GM23248 (cell line): ENCODE measurements around the gene ZNF791. TPM values are rescaled to one million over a fixed set of nuclear protein-coding genes. Genes with fewer than 3 reads are reported as not detected.

Experiments used
- DNase-seq: peaks from one replicate; pipeline ENCODE4 v3.0.0-alpha.2; 2015
- H2AFZ ChIP-seq: fragments of 200-600 bp; sonication (generic); 2 replicates; pipeline ENCODE4 v1.6.1; 2016; ENCODE audit warnings: antibody characterized with exemption
- H3F3A ChIP-seq: fragments of 200-600 bp; sonication (generic); 2 replicates; pipeline ENCODE4 v1.6.1; 2016; ENCODE audit warnings: mild to moderate bottlenecking, antibody characterized with exemption, mixed run types; ENCODE audit not compliant: insufficient read depth
- H3K27ac ChIP-seq: fragments of 200-600 bp; sonication (generic); 2 replicates; pipeline ENCODE4 v1.5.1; 2016; ENCODE audit warnings: mild to moderate bottlenecking
- H3K27me3 ChIP-seq: fragments of 200-600 bp; sonication (generic); replicated peaks from 2 replicates; pipeline ENCODE4 v1.6.1; 2016; ENCODE audit warnings: mild to moderate bottlenecking; ENCODE audit not compliant: insufficient read depth
- H3K36me3 ChIP-seq: fragments of 200-600 bp; sonication (generic); 2 replicates; pipeline ENCODE4 v1.6.1; 2016; ENCODE audit warnings: low read depth, mild to moderate bottlenecking
- H3K4me1 ChIP-seq: fragments of 200-600 bp; sonication (generic); 2 replicates; pipeline ENCODE4 v1.6.1; 2016; ENCODE audit warnings: mild to moderate bottlenecking; ENCODE audit not compliant: insufficient read depth
- H3K4me2 ChIP-seq: fragments of 200-600 bp; sonication (generic); one replicate; pipeline ENCODE4 v1.6.1; 2016; ENCODE audit warnings: mild to moderate bottlenecking; ENCODE audit not compliant: unreplicated experiment
- H3K4me3 ChIP-seq: fragments of 200-600 bp; sonication (generic); 2 replicates; pipeline ENCODE4 v1.5.1; 2016; ENCODE audit warnings: mild to moderate bottlenecking
- H3K79me2 ChIP-seq: fragments of 200-600 bp; sonication (generic); 2 replicates; pipeline ENCODE4 v1.6.1; 2016; ENCODE audit warnings: mild to moderate bottlenecking; ENCODE audit not compliant: insufficient read depth
- H3K9ac ChIP-seq: fragments of 200-600 bp; sonication (generic); 2 replicates; pipeline ENCODE4 v1.6.1; 2016; ENCODE audit warnings: mild to moderate bottlenecking
- H3K9me2 ChIP-seq: fragments of 200-600 bp; sonication (generic); 2 replicates; pipeline ENCODE4 v1.6.1; 2016; ENCODE audit warnings: mixed run types, mild to moderate bottlenecking, moderate library complexity; ENCODE audit not compliant: insufficient read depth
- H3K9me3 ChIP-seq: fragments of 200-600 bp; sonication (generic); one replicate; pipeline ENCODE4 v1.6.1; 2017; ENCODE audit warnings: low read depth
- H4K20me1 ChIP-seq: fragments of 200-600 bp; sonication (generic); 2 replicates; pipeline ENCODE4 v1.6.0; 2016; ENCODE audit not compliant: insufficient read depth
- EZH2 ChIP-seq: fragments of 200-600 bp; sonication (generic); IDR thresholded peaks from 2 replicates; pipeline ENCODE4 v1.6.1; 2018; ENCODE audit warnings: antibody characterized with exemption, mild to moderate bottlenecking; ENCODE audit not compliant: insufficient read depth, poor library complexity, severe bottlenecking
- EZH2phosphoT487 ChIP-seq: fragments of 200-600 bp; sonication (generic); IDR thresholded peaks from 2 replicates; pipeline ENCODE4 v1.6.1; 2018; ENCODE audit warnings: antibody characterized with exemption, moderate library complexity, mild to moderate bottlenecking, low read depth; ENCODE audit not compliant: insufficient read depth
- WGBS, 2 experiments: methylation state at CpG; one replicate each; pipeline ENCODE4 v1.1.6; 2015 to 2017; ENCODE audit warnings: low lambda C conversion rate in 2 of 2, low coverage in 1 of 2; ENCODE audit errors: missing lambda C conversion rate in 2 of 2; 5-methylcytosine and 5-hydroxymethylcytosine counted together
- in situ Hi-C: fragments of 300-500 bp; cut with MboI; formaldehyde crosslinking; loops from 2 replicates; pipeline ENCODE4 v1.15.0; 2020
- polyA plus RNA-seq: library from polyadenylated mRNA; unstranded; fragments of >200 nt; fragmentation: Nextera tagmentation; extraction: Ambion mirVana; gene quantifications from 2 replicates; pipeline ENCODE4 v1.2.1, GENCODE V29; 2016
- total RNA-seq: library from RNA; depleted of rRNA; stranded (reverse); fragments of >200 nt; shearing (Covaris generic); gene quantifications from 2 replicates; pipeline ENCODE4 v1.2.3, GENCODE V29; 2014

ZNF791 gene
- total and polyA plus RNA-seq, 2 experiments from 2014 or later, result 11.9 to 12.6 TPM

DNA sequence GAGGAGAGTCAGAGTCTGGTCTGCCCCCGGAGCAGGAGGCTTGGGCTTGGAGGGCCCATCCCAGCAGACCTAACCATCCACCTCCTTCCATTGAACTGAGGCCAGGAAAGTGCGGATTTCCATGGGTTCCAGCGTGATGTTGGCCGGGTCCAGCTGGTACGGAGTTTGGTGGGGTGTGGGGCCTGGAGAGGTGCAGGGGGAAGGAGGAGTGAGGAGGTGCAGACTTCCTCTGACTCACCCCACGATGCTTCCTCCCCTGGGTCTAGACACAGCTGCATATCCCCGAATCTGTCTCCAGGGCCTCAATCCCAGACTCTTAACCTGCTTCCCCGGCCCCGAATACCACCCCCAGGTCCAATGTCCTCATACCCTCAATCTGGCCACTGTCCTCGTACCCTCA is 35.8 kb downstream of the ZNF791 start:
- Histone ChIP-seq H3K27me3 (no peaks in the 10 kb centered on the region), H4K20me1 (no peaks in the 10 kb centered on the region), H3K9me3 (no peaks in the 10 kb centered on the region), H3K4me3 (no peak overlapping the region), H3K27ac (no peak overlapping the region), H3K4me2 (no peak overlapping the region), H3K9ac (no peak overlapping the region), H3F3A (no peaks in the 10 kb centered on the region), H3K36me3 (no peaks in the 10 kb centered on the region), H3K4me1 (no peaks in the 10 kb centered on the region), H2AFZ (no peak overlapping the region), H3K79me2 (no peaks in the 10 kb centered on the region), H3K9me2 (no peaks in the 10 kb centered on the region)
- DNase-seq, result no peak
- 78% methylated on average over 10 of the region's 10 CpGs for WGBS, 2 experiments
- no peak for TF ChIP-seq EZH2phosphoT487
- no peak for TF ChIP-seq EZH2
- in situ Hi-C loops, result no loop called here

DNA sequence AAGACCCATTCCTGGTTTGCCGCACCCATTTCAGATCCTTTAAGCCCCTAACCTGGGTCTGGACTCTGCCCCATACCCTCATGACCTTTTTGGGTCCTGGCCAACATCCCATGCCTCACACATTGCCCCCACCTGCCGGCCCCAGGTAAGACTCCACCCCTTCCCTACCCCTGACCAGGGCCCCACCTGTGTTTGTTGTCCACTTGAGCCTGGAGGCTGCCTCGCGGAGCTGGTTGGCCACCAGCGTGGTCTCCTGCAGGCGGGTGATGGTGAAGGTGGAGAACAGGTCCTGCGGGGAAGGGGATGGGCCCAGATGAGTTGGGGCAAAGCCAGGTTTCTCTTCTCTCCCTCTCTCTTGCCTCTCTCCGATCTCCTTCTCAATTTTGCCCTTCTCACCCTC is 36.3 kb downstream of the ZNF791 start:
- 82 to 94% methylated on average over 8 of the region's 8 CpGs for WGBS, 2 experiments
- Histone ChIP-seq H3K9me3 (no peaks in the 10 kb centered on the region), H3K79me2 (no peaks in the 10 kb centered on the region), H3K4me2 (no peak overlapping the region), H3K36me3 (no peaks in the 10 kb centered on the region), H2AFZ (no peak overlapping the region), H3F3A (no peaks in the 10 kb centered on the region), H3K27ac (no peak overlapping the region), H3K4me3 (no peak overlapping the region), H3K9ac (no peak overlapping the region), H3K27me3 (no peaks in the 10 kb centered on the region), H4K20me1 (no peaks in the 10 kb centered on the region), H3K4me1 (no peaks in the 10 kb centered on the region), H3K9me2 (no peaks in the 10 kb centered on the region)
- TF ChIP-seq EZH2 (no peak), EZH2phosphoT487 (no peak)
- no peak for DNase-seq
- in situ Hi-C loops, result no loop called here

DNA sequence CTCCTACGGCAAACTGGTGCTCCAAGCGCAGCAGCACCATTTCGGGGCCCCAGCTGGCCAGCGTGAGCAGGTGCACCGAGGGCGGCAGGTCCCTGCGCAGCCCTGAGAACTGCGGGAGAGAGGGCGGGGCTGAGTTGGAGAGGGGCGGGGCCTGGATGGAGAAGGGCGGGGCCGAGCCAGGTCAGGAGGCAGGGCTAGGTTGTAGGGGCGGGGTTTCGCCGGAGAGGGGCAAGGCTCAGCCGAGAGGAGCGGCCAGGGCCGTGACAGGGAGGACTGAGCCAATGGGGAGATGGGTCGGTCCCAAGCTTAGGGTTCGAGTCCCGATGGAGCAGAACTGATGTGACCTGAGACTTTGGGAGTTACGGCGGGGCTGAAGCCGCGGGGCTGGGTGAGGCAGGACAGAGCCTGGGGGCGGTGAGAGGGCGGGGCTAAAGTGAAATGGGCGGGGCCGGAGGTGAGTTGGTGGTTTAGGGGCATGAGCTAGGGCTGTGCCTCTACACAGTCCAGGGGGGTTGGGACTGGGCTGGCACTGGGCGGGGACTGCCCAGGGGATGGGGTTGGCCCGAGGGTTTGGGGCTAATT is 36.9 kb downstream of the ZNF791 start:
- WGBS, 2 experiments, result 19 to 22% methylated on average over 23 to 30 of the region's 31 CpGs
- no peak overlapping the region for H2AFZ ChIP-seq
- no peaks in the 10 kb centered on the region for H3K79me2 ChIP-seq
- no peak overlapping the region for H3K4me2 ChIP-seq
- H3F3A ChIP-seq, result no peaks in the 10 kb centered on the region
- no peaks in the 10 kb centered on the region for H3K4me1 ChIP-seq
- no peak overlapping the region for H3K4me3 ChIP-seq
- in situ Hi-C loops, result no loop called here
- TF ChIP-seq EZH2phosphoT487 (no peak), EZH2 (no peak)
- H3K27ac ChIP-seq, result no peak overlapping the region
- H3K9me2 ChIP-seq, result no peaks in the 10 kb centered on the region
- DNase-seq, result peak; percentile 74
- H3K27me3 ChIP-seq, result no peaks in the 10 kb centered on the region
- H3K9me3 ChIP-seq, result no peaks in the 10 kb centered on the region
- H3K36me3 ChIP-seq, result no peaks in the 10 kb centered on the region
- no peaks in the 10 kb centered on the region for H4K20me1 ChIP-seq
- no peak overlapping the region for H3K9ac ChIP-seq

DNA sequence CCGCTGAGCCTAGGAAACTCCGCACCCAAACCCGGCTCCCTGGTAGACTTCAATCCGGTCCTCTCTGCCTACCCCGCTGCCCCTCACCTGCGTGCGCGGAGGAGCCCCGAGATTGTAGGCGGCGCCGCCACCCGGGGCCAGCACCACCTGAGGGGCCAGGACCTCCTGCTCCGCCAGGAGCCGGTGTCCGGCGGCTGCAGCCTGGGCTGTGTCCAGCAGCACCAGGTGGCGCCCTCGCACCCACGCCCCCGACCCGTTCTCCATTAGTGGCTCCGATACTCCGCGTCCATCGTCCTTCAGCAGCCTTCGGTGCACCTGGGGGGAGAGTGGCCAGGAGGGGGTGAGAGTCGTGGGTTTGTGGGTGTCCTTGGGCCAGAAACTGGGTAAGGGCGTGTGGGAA is 37.4 kb downstream of the ZNF791 start:
- Histone ChIP-seq H3F3A (no peaks in the 10 kb centered on the region), H4K20me1 (no peaks in the 10 kb centered on the region), H2AFZ (no peak overlapping the region), H3K27ac (no peak overlapping the region), H3K4me2 (no peak overlapping the region), H3K79me2 (no peaks in the 10 kb centered on the region), H3K9me2 (no peaks in the 10 kb centered on the region), H3K9me3 (no peaks in the 10 kb centered on the region), H3K9ac (no peak overlapping the region), H3K4me1 (no peaks in the 10 kb centered on the region), H3K27me3 (no peaks in the 10 kb centered on the region), H3K36me3 (no peaks in the 10 kb centered on the region), H3K4me3 (no peak overlapping the region)
- no peak for TF ChIP-seq EZH2phosphoT487
- TF ChIP-seq EZH2, result no peak
- 25 to 26% methylated on average over 21 to 29 of the region's 29 CpGs for WGBS, 2 experiments
- no peak for DNase-seq
- in situ Hi-C loops, result no loop called here

DNA sequence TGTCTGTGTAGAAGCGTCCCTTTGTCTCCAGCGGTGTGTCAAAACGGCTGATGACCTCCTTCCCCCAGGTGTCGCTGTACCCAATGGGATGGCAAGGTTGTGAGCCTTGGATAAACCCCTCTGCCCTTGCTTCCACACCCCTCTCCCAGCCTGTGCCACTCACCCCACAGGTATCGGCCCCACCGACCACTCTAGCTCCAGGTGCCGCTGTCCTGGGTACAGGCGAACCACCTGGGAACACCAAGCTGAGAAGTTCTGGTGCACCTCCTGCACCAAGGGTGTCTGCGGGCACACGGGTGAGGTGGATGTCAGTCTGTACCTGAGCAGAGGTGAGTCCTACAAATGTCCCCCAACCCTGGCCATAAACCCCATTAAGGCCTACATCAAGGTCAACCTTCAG is 39.2 kb downstream of the ZNF791 start:
- Histone ChIP-seq H3K9me2 (no peaks in the 10 kb centered on the region), H4K20me1 (no peaks in the 10 kb centered on the region), H3K27ac (no peak overlapping the region), H3K79me2 (no peaks in the 10 kb centered on the region), H3K36me3 (no peaks in the 10 kb centered on the region), H3K4me3 (no peak overlapping the region), H3K9ac (no peak overlapping the region), H3K4me1 (no peaks in the 10 kb centered on the region), H3K9me3 (no peaks in the 10 kb centered on the region), H2AFZ (no peak overlapping the region), H3K27me3 (no peaks in the 10 kb centered on the region), H3F3A (no peaks in the 10 kb centered on the region), H3K4me2 (no peak overlapping the region)
- DNase-seq, result no peak
- in situ Hi-C loops, result no loop called here
- WGBS, 2 experiments, result 91 to 92% methylated on average over 10 of the region's 10 CpGs
- TF ChIP-seq EZH2 (no peak), EZH2phosphoT487 (no peak)
